Neural crest cell (in vitro differentiated cells): ENCODE results near the gene TMEM131L. TPM values are rescaled to one million over a fixed set of nuclear protein-coding genes. Genes with fewer than 3 reads are reported as not detected.

ENCODE experiments used
- DNase-seq: peaks from one replicate; pipeline ENCODE4 v3.0.0; 2021; ENCODE audit warnings: low read depth, mixed read lengths, low spot score
- H3K27ac Mint-ChIP-seq: one replicate; pipeline ENCODE4 v1.8.0; 2021; ENCODE audit warnings: mild to moderate bottlenecking, mixed read lengths; ENCODE audit not compliant: unreplicated experiment
- H3K27me3 Mint-ChIP-seq: 2 replicates; pipeline ENCODE4 v1.8.0; 2021; ENCODE audit warnings: low read depth, mild to moderate bottlenecking, mixed read lengths
- H3K36me3 Mint-ChIP-seq: 2 replicates; pipeline ENCODE4 v1.8.0; 2021; ENCODE audit warnings: low read depth, mild to moderate bottlenecking, mixed read lengths
- H3K4me1 Mint-ChIP-seq: 2 replicates; pipeline ENCODE4 v1.8.0; 2021; ENCODE audit warnings: mixed read lengths
- H3K4me3 Mint-ChIP-seq: one replicate; pipeline ENCODE4 v1.8.0; 2021; ENCODE audit warnings: mild to moderate bottlenecking, mixed read lengths
- H3K9me3 Mint-ChIP-seq: 2 replicates; pipeline ENCODE4 v1.8.0; 2021; ENCODE audit warnings: mixed read lengths
- CTCF ChIP-seq: fragments of 200-600 bp; sonication (generic); conservative IDR thresholded peaks from 2 replicates; pipeline ENCODE4 v1.5.0; 2021; ENCODE audit warnings: antibody characterized with exemption, mild to moderate bottlenecking
- total RNA-seq: library from RNA; stranded (reverse); gene quantifications from 2 replicates; pipeline ENCODE4 v1.2.1, GENCODE V29; 2021

The TMEM131L gene
- total RNA-seq, 1 donor from 2014 or later: 36.1 TPM

- no peak overlapping the region for H3K4me3 Mint-ChIP-seq
- H3K9me3 Mint-ChIP-seq: no peaks in the 10 kb centered on the region
- peaks cover 8% of the 10 kb centered on the region for H3K36me3 Mint-ChIP-seq
- H3K4me1 Mint-ChIP-seq: peaks cover 55% of the 10 kb centered on the region
- H3K27ac Mint-ChIP-seq: no peak overlapping the region
- no peaks in the 10 kb centered on the region for H3K27me3 Mint-ChIP-seq
- TF ChIP-seq CTCF: no peak
- no peak for DNase-seq
Measured at GRCh38 chr4:153521999-153522801, 56.0 kb downstream of the TMEM131L start.

GRCh38 chr4:153522802-153523094, 56.6 kb downstream of the TMEM131L start:
- Mint-ChIP-seq H3K36me3 (peaks cover 8% of the 10 kb centered on the region), H3K4me1 (peaks cover 53% of the 10 kb centered on the region)
- no peak for TF ChIP-seq CTCF

GRCh38 chr4:153523164-153523796, 57.1 kb downstream of the TMEM131L start:
- Mint-ChIP-seq H3K36me3 (peaks cover 8% of the 10 kb centered on the region), H3K27ac (no peak overlapping the region), H3K4me1 (peaks cover 48% of the 10 kb centered on the region), H3K9me3 (no peaks in the 10 kb centered on the region), H3K4me3 (no peak overlapping the region), H3K27me3 (no peaks in the 10 kb centered on the region)
- no peak for DNase-seq
- TF ChIP-seq CTCF: no peak

More at GRCh38 chr4:153522802-153523094, 56.6 kb downstream of the TMEM131L start:
- Mint-ChIP-seq H3K27me3 (no peaks in the 10 kb centered on the region), H3K9me3 (no peaks in the 10 kb centered on the region), H3K4me3 (no peak overlapping the region), H3K27ac (no peak overlapping the region)
- DNase-seq: no peak

- DNase-seq: no peak
- Mint-ChIP-seq H3K9me3 (no peaks in the 10 kb centered on the region), H3K27me3 (no peaks in the 10 kb centered on the region), H3K4me1 (peaks cover 45% of the 10 kb centered on the region), H3K36me3 (peaks cover 8% of the 10 kb centered on the region), H3K27ac (no peak overlapping the region), H3K4me3 (no peak overlapping the region)
- no peak for TF ChIP-seq CTCF
Measured at GRCh38 chr4:153523941-153524386, 57.8 kb downstream of the TMEM131L start.

GRCh38 chr4:153524682-153525081, 58.5 kb downstream of the TMEM131L start:
- H3K4me3 Mint-ChIP-seq: no peak overlapping the region
- TF ChIP-seq CTCF: no peak
- no peaks in the 10 kb centered on the region for H3K27me3 Mint-ChIP-seq
- peaks cover 8% of the 10 kb centered on the region for H3K36me3 Mint-ChIP-seq
- H3K4me1 Mint-ChIP-seq: peaks cover 47% of the 10 kb centered on the region
- H3K9me3 Mint-ChIP-seq: no peaks in the 10 kb centered on the region
- H3K27ac Mint-ChIP-seq: no peak overlapping the region
- no peak for DNase-seq
